ENCODE results near the gene PNPLA6. TPM values are rescaled to one million over a fixed set of nuclear protein-coding genes. Genes with fewer than 3 reads are reported as not detected.

Gene PNPLA6
- total RNA-seq, 4 donors from 2014 or later, result 115 to 435 (median 147) TPM

DNA sequence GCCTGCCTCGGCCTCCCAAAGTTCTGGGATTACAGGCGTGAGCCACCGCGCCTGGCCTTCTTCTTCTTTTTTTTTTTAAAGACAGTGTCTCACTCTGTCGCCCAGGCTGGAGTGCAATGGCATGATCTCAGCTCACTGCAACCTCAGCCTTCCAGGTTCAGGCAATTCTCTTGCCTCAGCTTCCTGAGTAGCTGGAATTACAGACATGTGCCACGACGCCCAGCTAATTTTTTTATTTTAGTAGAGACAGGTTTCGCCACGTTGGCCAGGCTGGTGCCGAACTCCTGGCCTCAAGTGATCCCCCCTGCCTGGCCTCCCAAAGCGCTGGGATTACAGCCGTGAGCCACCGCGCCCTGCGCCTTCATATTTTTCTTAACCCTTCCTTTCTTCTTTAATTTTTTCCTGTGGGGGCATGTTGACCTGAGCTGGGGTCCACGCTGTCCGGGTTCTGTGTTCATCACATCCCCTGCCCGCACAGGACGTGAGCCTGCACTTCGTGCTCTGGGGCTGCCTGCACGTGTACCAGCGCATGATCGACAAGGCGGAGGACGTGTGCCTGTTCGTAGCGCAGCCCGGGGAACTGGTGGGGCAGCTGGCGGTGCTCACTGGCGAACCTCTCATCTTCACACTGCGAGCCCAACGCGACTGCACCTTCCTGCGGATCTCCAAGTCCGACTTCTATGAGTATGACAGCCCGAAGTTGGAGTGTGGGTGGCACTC lies 14.1 kb downstream of the PNPLA6 start:
- Histone ChIP-seq H3K27ac (no peak overlapping the region), H3K9me3 (no peaks in the 10 kb centered on the region), H3K27me3 (no peaks in the 10 kb centered on the region), H3K36me3 (no peaks in the 10 kb centered on the region), H3K4me3 (no peak overlapping the region), H3K4me1 (peaks cover 0 to 17% (median 1%) of the 10 kb centered on the region in 4 donors)
- intact Hi-C loops (cut with DNase I; ENCODE audit: low total_unique reads) (no loop called here), in situ Hi-C loops (cut with MboI; ENCODE audit: low pct_ligation_motif_present in 1 of 4, low pct_unique_long_range_greater_than_20kb in 1 of 4, low sequenced_read_pairs in 3 of 4) (loop anchor here in 3 of 4 donors (25.0 kb wide), 2 partner anchors 187 to 263 kb away; no protein-coding TSS in a partner anchor)
- WGBS, 2 donors (ENCODE audit: low coverage in 1 of 2), result 91 to 92% methylated on average over 12 to 36 of the region's 36 CpGs
- TF ChIP-seq POLR2A (IDR thresholded peaks at IDR 0.05), result no peak
- no peak for TF ChIP-seq EP300 (IDR thresholded peaks at IDR 0.05; ENCODE audit: low read depth)
- no peak for TF ChIP-seq POLR2AphosphoS5 (IDR thresholded peaks at IDR 0.05)
- TF ChIP-seq CTCF (IDR thresholded peaks at IDR 0.05), result no peak
- no peak for DNase-seq

GRCh38 chr19:7550169-7550770 lies 14.8 kb downstream of the PNPLA6 start:
- Histone ChIP-seq H3K4me3 (no peak overlapping the region), H3K36me3 (peaks cover 0 to 4% (median 0%) of the 10 kb centered on the region in 4 donors), H3K27ac (no peak overlapping the region), H3K27me3 (no peaks in the 10 kb centered on the region), H3K4me1 (peaks cover 0 to 11% (median 1%) of the 10 kb centered on the region in 4 donors), H3K9me3 (no peaks in the 10 kb centered on the region)
- 95% methylated on average over 37 of the region's 41 CpGs; no CpG with 5 or more reads in 1 of the 2 donors for WGBS, 2 donors (ENCODE audit: low coverage in 1 of 2)
- intact Hi-C loops (cut with DNase I; ENCODE audit: low total_unique reads), result no loop called here
- in situ Hi-C loops (cut with MboI; ENCODE audit: low pct_ligation_motif_present in 1 of 4, low pct_unique_long_range_greater_than_20kb in 1 of 4, low sequenced_read_pairs in 3 of 4), result loop anchor here in 3 of 4 donors (25.0 kb wide), 2 partner anchors 188 to 262 kb away; no protein-coding TSS in a partner anchor
- TF ChIP-seq CTCF (IDR thresholded peaks at IDR 0.05) (no peak), POLR2A (IDR thresholded peaks at IDR 0.05) (no peak), POLR2AphosphoS5 (IDR thresholded peaks at IDR 0.05) (no peak), EP300 (IDR thresholded peaks at IDR 0.05; ENCODE audit: low read depth) (no peak)
- DNase-seq, result no peak

GRCh38 chr19:7550987-7551761 lies 15.7 kb downstream of the PNPLA6 start:
- intact Hi-C loops (cut with DNase I; ENCODE audit: low total_unique reads), result no loop called here
- Histone ChIP-seq H3K4me1 (peaks cover 0 to 3% (median 1%) of the 10 kb centered on the region in 4 donors), H3K9me3 (no peaks in the 10 kb centered on the region), H3K27me3 (no peaks in the 10 kb centered on the region), H3K4me3 (peak overlapping the region in 3 of 4 donors; percentile 10 to 32 (median 21)), H3K27ac (peak overlapping the region in 2 of 4 donors; percentile 37 to 63), H3K36me3 (peaks cover 0 to 6% (median 0%) of the 10 kb centered on the region in 4 donors)
- TF ChIP-seq POLR2AphosphoS5 (IDR thresholded peaks at IDR 0.05) (no peak), EP300 (IDR thresholded peaks at IDR 0.05; ENCODE audit: low read depth) (no peak), CTCF (IDR thresholded peaks at IDR 0.05) (no peak), POLR2A (IDR thresholded peaks at IDR 0.05) (no peak)
- 58 to 63% methylated on average over 5 to 37 of the region's 51 CpGs for WGBS, 2 donors (ENCODE audit: low coverage in 1 of 2)
- in situ Hi-C loops (cut with MboI; ENCODE audit: low pct_ligation_motif_present in 1 of 4, low pct_unique_long_range_greater_than_20kb in 1 of 4, low sequenced_read_pairs in 3 of 4), result loop anchor here in 3 of 4 donors (25.0 kb wide), 2 partner anchors 189 to 261 kb away; no protein-coding TSS in a partner anchor
- DNase-seq, result peak; percentile 81

Measured in transverse colon (tissue), 4 donors.